B cell (primary cell): Measurements from ENCODE around the gene PDLIM5. TPM values are rescaled to one million over a fixed set of nuclear protein-coding genes. Genes with fewer than 3 reads are reported as not detected.

Experiments used
- ATAC-seq: fragments of 200-7000 bp; cut with Tn5 transposase; one replicate; pipeline ENCODE4 v1.10.0; 2021; ENCODE audit warnings: low read depth, mild to moderate bottlenecking, moderate number of reproducible peaks, moderate library complexity
- CTCF ChIA-PET: fragments of 350-600 bp; sonication (Branson Sonifier 250); formaldehyde crosslinking; loops from one replicate; lab custom pipeline; 2021; ENCODE audit warnings: antibody characterized with exemption, inconsistent platforms; lab: Charles Lee
- POLR2A ChIA-PET: fragments of 350-600 bp; sonication (Branson Sonifier 250); formaldehyde crosslinking; loops from one replicate; lab custom pipeline; 2021; ENCODE audit warnings: antibody characterized with exemption; lab: Charles Lee
- DNase-seq: peaks from one replicate; pipeline ENCODE4 v3.0.0; 2013
- H2AFZ ChIP-seq: 2 replicates; pipeline ENCODE4 v1.6.1; 2012; ENCODE audit warnings: mild to moderate bottlenecking, low read depth, low read length; ENCODE audit not compliant: insufficient read depth, poor library complexity, severe bottlenecking
- H3K27ac ChIP-seq, 2 donors: 1 replicate in 1 of 2; 2 replicates in 1 of 2; pipeline ENCODE4 v1.5.1; 2012 to 2013; ENCODE audit warnings: low read length in 2 of 2, mild to moderate bottlenecking in 2 of 2, moderate library complexity in 1 of 2
- H3K27me3 ChIP-seq, 4 experiments: fragments of 200-600 bp in 1 of 4; sonication (generic) in 1 of 4; replicated peaks in 1 of 4; 1 replicate in 2 of 4; 2 replicates in 2 of 4; pipeline versions ENCODE4 v1.6.1 to v1.7.0; 2013 to 2016; ENCODE audit warnings: low read length in 3 of 4, mild to moderate bottlenecking in 2 of 4, mixed read lengths in 1 of 4, moderate library complexity in 1 of 4; ENCODE audit not compliant: insufficient read depth in 4 of 4, control insufficient read depth in 3 of 4; ENCODE audit errors: control extremely low read depth in 1 of 4
- H3K36me3 ChIP-seq, 2 experiments: replicated peaks in 1 of 2; 1 replicate in 1 of 2; 2 replicates in 1 of 2; pipeline versions ENCODE4 v1.6.1 to v1.7.1; 2013; ENCODE audit warnings: low read length in 1 of 2; ENCODE audit not compliant: insufficient read depth in 2 of 2, control insufficient read depth in 1 of 2; ENCODE audit errors: control extremely low read depth in 1 of 2, extremely low read depth in 1 of 2
- H3K4me1 ChIP-seq, 2 donors: fragments of 200-600 bp in 1 of 2; sonication (generic) in 1 of 2; 1 replicate in 1 of 2; 2 replicates in 1 of 2; pipeline versions ENCODE4 v1.5.1 to v1.6.1; 2013 to 2017; ENCODE audit warnings: low read length in 2 of 2; ENCODE audit not compliant: control insufficient read depth in 2 of 2, insufficient read depth in 2 of 2
- H3K4me2 ChIP-seq: replicated peaks from 2 replicates; pipeline ENCODE3; 2012; ENCODE audit warnings: mild to moderate bottlenecking, low read depth, low read length; ENCODE audit not compliant: poor library complexity, severe bottlenecking
- H3K4me3 ChIP-seq, 5 experiments: fragments of 200-600 bp in 1 of 5; sonication (generic) in 1 of 5; 1 replicate in 3 of 5; 2 replicates in 2 of 5; pipeline versions ENCODE4 v1.5.1 to v1.7.0; 2011 to 2016; ENCODE audit warnings: low read length in 4 of 5, mild to moderate bottlenecking in 4 of 5, low read depth in 2 of 5, control low read depth in 1 of 5, moderate library complexity in 1 of 5; ENCODE audit not compliant: insufficient read depth in 1 of 5; ENCODE audit errors: control extremely low read depth in 1 of 5, extremely low read depth in 1 of 5
- H3K79me2 ChIP-seq: fragments of 200-600 bp; sonication (generic); one replicate; pipeline ENCODE4 v1.6.0; 2016; ENCODE audit warnings: low read length; ENCODE audit not compliant: control insufficient read depth, insufficient read depth
- H3K9ac ChIP-seq: fragments of 200-600 bp; sonication (generic); 2 replicates; pipeline ENCODE4 v1.6.1; 2017; ENCODE audit warnings: mild to moderate bottlenecking, low read length, moderate library complexity
- H3K9me3 ChIP-seq, 3 donors: one replicate each; pipeline versions ENCODE4 v1.6.1 to v1.7.1; 2013; ENCODE audit warnings: low read length in 2 of 3; ENCODE audit not compliant: control insufficient read depth in 2 of 3, insufficient read depth in 1 of 3; ENCODE audit errors: control extremely low read depth in 1 of 3
- H4K20me1 ChIP-seq: 2 replicates; pipeline ENCODE4 v1.6.0; 2012; ENCODE audit warnings: mild to moderate bottlenecking, low read length; ENCODE audit not compliant: insufficient read depth, control insufficient read depth, poor library complexity, severe bottlenecking
- H3K27ac Mint-ChIP-seq: one replicate; pipeline ENCODE4 v1.8.0; 2021; ENCODE audit warnings: mixed read lengths
- H3K27me3 Mint-ChIP-seq: one replicate; pipeline ENCODE4 v1.8.0; 2021; ENCODE audit warnings: mixed read lengths
- H3K4me1 Mint-ChIP-seq: one replicate; pipeline ENCODE4 v1.8.0; 2021; ENCODE audit warnings: mixed read lengths
- H3K4me3 Mint-ChIP-seq: one replicate; pipeline ENCODE4 v1.8.0; 2021; ENCODE audit warnings: mixed read lengths
- H3K9me3 Mint-ChIP-seq: one replicate; pipeline ENCODE4 v1.8.0; 2022; ENCODE audit warnings: mixed read lengths; ENCODE audit not compliant: insufficient read depth
- CTCF ChIP-seq: fragments of 200-600 bp; IDR thresholded peaks from one replicate; pipeline ENCODE4 v1.8.0; 2022; ENCODE audit warnings: antibody characterized with exemption, mild to moderate bottlenecking
- EZH2 ChIP-seq: IDR thresholded peaks from 2 replicates; pipeline ENCODE4 v1.6.1; 2012; ENCODE audit warnings: borderline replicate concordance, low read depth, mild to moderate bottlenecking, moderate library complexity, low read length; ENCODE audit not compliant: insufficient read depth, poor library complexity, severe bottlenecking
- WGBS: methylation state at CpG from one replicate; pipeline ENCODE4 v1.1.5; 2013; ENCODE audit warnings: missing lambda C conversion rate; ENCODE audit not compliant: insufficient coverage; 5-methylcytosine and 5-hydroxymethylcytosine counted together
- intact Hi-C: fragments of 100-400 bp; cut with micrococcal nuclease; formaldehyde crosslinking; loops from one replicate; pipeline ENCODE4 v1.10.0; 2022
- polyA plus RNA-seq: library from polyadenylated mRNA; depleted of rRNA; stranded (reverse); fragments of >200 nt; gene quantifications from 2 replicates; pipeline ENCODE4 v1.2.3, GENCODE V29; 2012
- total RNA-seq, 2 donors: library from RNA; stranded (reverse); fragments of 120-200 nt in 1 of 2; gene quantifications; 1 replicate in 1 of 2; 2 replicates in 1 of 2; pipeline versions ENCODE4 v1.2.3 to v1.2.4, GENCODE V29; 2013 to 2022

The PDLIM5 gene
- total and polyA plus RNA-seq, 2 donors (not counting 1 experiment from before 2014, with no cell fraction given): 24.0 to 30.2 TPM

- POLR2A ChIA-PET: no interaction called here
- Histone ChIP-seq H3K36me3 (no peaks in the 10 kb centered on the region), H4K20me1 (no peaks in the 10 kb centered on the region), H3K4me3 (no peak overlapping the region), H2AFZ (no peak overlapping the region), H3K27me3 (peaks cover 0 to 6% (median 2%) of the 10 kb centered on the region in 4 experiments), H3K79me2 (no peaks in the 10 kb centered on the region), H3K9ac (no peak overlapping the region), H3K9me3 (peaks cover 2 to 14% (median 12%) of the 10 kb centered on the region in 3 donors), H3K4me1 (no peaks in the 10 kb centered on the region), H3K4me2 (no peak overlapping the region), H3K27ac (no peak overlapping the region)
- CTCF ChIA-PET: no interaction called here
- TF ChIP-seq CTCF (no peak), EZH2 (no peak)
- 89% methylated on average over 1 of the region's 1 CpG for WGBS
- DNase-seq (no peak), ATAC-seq (no peak)
- Mint-ChIP-seq H3K4me1 (no peaks in the 10 kb centered on the region), H3K9me3 (peaks cover 4% of the 10 kb centered on the region), H3K4me3 (no peak overlapping the region), H3K27me3 (peaks cover 23% of the 10 kb centered on the region), H3K27ac (no peak overlapping the region)
- intact Hi-C loops: no loop called here
Measured at GRCh38 chr4:94426783-94427182, 25.0 kb upstream of the PDLIM5 start.

GRCh38 chr4:94428884-94429283 lies 22.9 kb upstream of the PDLIM5 start:
- WGBS: 100% methylated on average over 1 of the region's 1 CpG
- no peak overlapping the region for H3K4me2 ChIP-seq
- no peaks in the 10 kb centered on the region for H3K79me2 ChIP-seq
- Mint-ChIP-seq H3K9me3 (peaks cover 4% of the 10 kb centered on the region), H3K4me3 (no peak overlapping the region), H3K27me3 (peaks cover 5% of the 10 kb centered on the region), H3K4me1 (no peaks in the 10 kb centered on the region), H3K27ac (no peak overlapping the region)
- no peak for DNase-seq
- H3K4me1 ChIP-seq: no peaks in the 10 kb centered on the region
- no peak overlapping the region for H2AFZ ChIP-seq
- no peak overlapping the region for H3K4me3 ChIP-seq
- intact Hi-C loops: no loop called here
- no peak for ATAC-seq
- H3K9ac ChIP-seq: no peak overlapping the region
- POLR2A ChIA-PET: no interaction called here
- CTCF ChIA-PET: interaction anchor here (1.2 kb wide), 1 partner anchor 22 kb away, joined by 4 read pairs; no protein-coding TSS in a partner anchor
- peaks cover 2 to 14% (median 12%) of the 10 kb centered on the region in 3 donors for H3K9me3 ChIP-seq
- H3K27me3 ChIP-seq: peaks cover 0 to 4% (median 0%) of the 10 kb centered on the region in 4 experiments
- no peaks in the 10 kb centered on the region for H3K36me3 ChIP-seq
- TF ChIP-seq CTCF: no peak
- TF ChIP-seq EZH2: no peak
- H3K27ac ChIP-seq: no peak overlapping the region
- H4K20me1 ChIP-seq: no peaks in the 10 kb centered on the region
